Inflammatory macrophage treated with lipopolysaccharide for 1 hour (primary cell): ENCODE measurements around the gene CD14.
"Not testable (repeated sequence)": the region's sequence is repeated elsewhere in the genome, so short reads cannot be mapped to it uniquely, and the experiment has no call there.

Experiments
- DNase-seq, 2 donors: peaks; one replicate each; pipeline ENCODE4 v3.0.0-alpha.2; 2020 to 2022

CD14 gene

DNA sequence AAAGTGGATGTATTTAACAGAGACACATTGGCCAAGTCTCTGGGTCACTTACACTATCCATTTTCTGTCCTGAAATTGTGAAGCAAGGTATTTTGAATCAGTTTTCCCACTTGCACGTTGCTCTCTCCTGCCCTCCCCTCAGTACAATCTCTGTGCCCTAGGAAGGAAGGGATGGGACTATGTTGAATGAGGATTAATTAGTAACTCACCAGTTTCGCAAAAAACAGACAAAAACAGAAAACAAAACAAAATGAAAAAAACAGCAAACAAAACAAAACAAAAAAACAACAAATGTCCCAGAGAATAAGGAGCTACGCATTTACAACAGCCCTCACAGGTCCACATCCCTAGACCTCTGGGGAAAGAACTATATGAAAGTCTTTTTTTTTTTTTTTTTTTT is 1.1 kb upstream of the CD14 start:
- no peak for DNase-seq

DNA sequence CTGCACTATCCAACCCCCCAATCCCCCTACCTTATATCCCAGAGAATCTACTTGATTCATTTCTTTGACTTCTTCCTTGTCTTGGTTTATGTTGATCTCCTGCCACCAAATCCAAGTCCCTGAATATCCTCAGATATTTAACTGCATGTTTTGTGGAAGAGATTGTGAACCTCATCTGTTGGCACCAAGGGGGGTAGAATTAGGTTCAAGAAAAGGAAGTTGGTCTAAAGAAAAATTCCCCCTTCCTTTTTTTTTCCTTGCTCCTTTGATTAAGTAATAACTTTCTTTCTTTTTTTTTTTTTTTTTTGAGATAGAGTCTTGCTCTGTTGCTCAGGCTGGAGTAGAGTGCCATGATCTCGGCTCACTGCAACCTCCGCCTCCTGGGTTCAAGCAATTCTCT is 526 bp upstream of the CD14 start:
- peak; percentile 60 to 72 for DNase-seq

DNA sequence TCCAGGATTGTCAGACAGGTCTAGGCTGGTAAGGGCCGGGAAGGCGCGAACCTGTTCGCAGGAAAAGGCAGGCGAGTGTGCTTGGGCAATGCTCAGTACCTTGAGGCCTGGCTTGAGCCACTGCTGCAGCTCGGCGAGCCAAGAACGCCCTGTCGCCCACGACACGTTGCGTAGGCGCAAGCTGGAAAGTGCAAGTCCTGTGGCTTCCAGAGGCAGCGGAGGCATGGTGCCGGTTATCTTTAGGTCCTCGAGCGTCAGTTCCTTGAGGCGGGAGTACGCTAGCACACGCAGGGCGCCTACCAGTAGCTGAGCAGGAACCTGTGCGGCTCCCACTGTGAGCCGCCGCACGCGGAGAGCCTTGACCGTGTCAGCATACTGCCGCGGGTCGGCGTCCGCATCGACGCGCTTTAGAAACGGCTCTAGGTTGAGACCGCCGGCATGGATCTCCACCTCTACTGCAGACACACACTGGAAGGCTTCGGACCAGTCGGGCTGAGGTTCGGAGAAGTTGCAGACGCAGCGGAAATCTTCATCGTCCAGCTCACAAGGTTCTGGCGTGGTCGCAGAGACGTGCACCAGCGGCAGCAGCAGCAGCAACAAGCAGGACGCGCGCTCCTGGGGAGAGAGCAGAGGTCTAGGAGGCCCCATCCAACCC is 482 bp downstream of the CD14 start:
- peak; percentile 77 to 86 for DNase-seq

DNA sequence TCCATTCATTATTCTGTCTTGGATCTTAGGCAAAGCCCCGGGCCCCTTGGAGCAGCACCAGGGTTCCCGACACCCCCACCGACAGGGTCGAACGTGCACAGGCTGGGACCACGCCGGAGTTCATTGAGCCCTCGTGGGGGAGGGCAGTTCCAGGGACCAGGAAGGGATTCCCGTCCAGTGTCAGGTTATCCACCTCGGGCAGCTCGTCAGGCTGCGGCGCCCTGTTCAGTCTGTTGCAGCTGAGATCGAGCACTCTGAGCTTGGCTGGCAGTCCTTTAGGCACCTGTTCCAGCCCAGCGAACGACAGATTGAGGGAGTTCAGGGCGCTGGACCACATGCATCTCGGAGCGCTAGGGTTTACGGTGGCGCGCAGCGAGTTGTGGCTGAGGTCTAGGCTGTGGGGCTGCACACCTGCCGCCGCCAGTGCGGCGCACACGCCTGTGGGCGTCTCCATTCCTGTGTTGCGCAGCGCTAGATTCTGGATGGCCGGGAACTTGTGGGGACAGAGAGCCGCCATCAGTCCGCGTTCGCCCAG is 1.1 kb downstream of the CD14 start:
- DNase-seq = no peak

DNA sequence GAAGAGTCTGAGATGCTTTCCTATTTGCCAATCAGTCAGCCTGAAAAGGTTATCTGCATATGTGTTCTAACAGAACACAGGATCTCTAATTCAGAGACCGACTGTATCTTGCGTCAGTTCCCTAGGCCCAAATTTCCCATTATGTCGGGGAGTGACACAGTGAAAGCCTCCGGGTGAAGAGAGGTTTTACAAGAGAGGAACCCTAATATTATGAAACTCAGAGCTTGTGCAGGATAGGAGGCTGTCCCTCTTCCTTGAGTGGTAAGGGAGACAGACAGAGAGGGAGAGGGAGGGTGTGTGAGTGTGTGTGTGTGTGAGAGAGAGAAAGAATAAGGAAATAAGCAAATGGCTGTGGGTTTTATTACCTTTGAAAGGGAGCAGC is 1.9 kb downstream of the CD14 start:
- peak; percentile 93 to 95 for DNase-seq

DNA sequence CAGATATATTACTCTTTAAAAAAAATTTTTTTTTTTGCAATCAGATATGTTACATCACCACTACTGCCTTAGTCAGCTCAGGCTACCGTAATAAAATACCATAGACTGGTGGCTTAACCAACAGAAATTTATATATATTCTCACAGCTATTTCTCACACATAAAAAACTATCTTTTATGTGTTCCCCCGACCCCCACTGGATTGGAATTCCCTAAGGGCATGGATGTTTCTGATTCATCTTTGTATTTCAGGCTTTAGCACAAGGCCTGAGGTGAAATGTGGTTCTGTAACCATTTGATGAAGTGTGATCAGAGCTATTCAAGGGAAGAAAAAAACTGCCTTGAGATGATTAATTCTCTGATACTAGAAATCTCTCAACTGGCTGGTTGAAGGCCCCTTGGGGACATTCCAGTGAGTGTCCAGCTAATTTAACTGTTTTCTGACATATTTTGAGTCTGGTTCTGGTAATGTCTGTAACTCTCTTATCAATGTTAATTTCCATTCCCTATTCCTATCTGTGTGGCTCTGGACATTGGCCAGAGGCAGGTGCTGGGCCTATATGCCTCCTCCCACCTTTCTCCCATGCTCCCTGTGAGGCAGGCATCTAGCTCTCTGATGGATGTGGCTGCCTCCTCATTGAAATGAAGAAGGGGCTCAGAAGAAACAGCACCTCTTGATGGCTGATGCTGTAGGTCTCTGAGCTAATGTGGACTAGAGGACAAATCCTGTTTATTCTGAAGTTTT is 2.5 kb downstream of the CD14 start:
- peak; percentile 68 to 72 for DNase-seq

DNA sequence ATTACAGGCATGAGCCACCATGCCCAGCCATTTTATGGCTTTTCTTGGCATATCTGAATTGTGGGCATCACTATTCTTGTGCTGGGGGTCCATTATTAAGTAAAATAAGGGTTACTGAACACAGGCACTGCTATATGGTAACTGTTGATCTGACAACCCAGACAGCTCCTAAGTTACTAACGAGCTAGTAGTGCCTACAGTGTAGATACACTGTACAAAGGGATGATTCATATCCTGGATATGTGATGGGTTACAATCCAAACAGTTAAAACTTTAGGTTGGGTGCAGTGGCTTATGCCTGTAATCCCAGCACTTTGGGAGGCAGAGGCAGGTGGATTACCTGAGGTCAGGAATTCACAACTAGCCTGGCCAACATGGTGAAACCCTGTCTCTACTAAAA is 4.3 kb downstream of the CD14 start:
- DNase-seq = no peak

DNA sequence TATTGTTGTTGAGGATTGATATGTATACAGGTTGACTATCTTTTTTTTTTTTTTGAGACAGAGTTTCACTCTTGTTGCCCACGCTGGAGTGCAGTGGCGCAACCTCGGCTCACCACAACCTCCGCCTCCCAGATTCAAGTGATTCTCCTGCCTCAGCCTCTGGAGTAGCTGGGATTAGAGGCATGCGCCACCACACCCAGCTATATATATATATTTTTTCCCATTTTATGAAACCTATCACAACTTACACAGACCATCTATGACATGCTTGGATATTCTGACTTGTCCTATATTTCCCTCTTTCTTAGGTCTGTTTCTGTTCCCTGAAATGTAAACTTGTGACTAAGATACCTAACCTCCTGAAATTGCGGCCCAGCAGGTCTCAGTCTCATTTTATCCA is 5.0 kb downstream of the CD14 start:
- no peak for DNase-seq

DNA sequence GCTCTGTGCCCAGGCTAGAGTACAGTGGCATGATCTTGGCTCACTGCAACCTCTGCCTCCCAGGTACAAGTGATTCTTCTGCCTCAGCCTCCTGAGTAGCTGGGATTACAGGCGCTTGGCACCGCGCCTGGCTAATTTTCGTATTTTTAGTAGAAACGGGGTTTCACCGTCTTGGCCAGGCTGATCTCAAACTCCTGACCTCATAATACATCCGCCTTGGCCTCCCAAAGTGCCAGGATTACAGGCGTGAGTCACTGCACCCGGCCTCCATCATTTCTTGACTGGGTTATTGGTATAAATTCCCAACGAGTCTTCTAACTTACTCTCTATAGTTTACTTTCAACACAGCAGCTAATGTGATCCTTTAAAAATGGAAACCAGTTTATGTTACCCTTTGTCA is 8.1 kb downstream of the CD14 start:
- DNase-seq = not testable (repeated sequence)

DNA sequence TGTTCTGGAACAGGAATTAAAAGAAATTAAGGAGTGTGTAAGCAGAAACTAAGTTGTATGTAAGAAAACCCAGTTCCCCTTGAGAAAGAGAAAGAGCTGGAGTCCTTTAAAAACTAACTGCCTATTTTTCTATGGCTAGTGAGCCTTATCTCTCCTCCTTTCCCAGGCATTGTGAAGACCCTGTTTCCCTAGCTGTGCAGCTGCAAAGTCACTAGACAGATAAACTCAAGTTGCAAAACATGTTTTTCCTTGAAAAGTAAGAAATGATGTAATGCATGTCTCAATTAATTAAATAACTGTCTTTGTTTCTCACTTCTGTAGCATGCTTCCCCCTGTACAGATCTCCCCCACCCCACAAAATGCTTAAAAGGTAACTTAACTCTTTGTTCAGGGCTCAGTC is 9.9 kb downstream of the CD14 start:
- DNase-seq = not testable (repeated sequence)

DNA sequence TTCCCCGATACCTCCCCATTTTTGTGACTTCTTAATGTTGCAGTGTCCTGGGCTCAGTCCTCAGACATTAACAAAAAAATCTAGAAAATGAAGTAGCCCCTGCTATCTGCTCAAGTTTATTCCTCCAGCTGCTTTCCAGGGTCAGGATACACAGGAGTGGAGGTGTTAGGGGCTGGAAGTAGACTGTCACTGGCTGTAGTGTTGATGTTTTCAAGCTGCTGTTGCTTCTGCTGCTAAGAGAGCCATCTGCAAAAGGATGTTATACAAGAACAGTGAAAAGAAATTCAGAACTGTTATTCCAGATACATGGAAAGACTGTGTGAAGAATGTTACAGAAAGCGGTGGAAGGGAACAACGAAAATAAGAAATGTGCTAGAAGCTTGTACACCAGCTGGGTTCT is 10.7 kb downstream of the CD14 start:
- DNase-seq = no peak

DNA sequence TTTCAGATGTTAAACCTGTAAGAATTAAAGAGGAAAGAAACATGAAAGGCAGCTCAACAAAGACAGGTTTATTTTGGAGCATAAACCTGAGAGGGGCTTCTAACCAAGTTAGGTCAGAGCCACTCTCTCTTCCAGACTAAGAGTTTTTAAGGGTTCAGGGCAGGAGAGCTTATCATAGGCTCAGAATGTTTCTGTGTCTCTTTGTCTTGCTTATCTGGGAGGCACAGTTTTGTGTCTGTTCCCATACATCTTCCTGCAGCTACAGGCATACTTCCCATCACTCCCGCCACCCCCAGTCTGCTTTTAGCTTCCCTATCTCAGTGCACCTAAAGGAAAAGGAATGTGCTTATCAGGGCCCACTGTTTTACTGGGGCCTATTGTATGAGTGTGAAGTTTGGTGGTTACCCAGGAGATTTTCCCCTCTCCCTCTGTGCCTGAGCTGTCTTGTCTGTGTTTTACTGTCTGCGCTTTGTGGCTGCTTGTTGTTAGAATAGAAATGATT is 21.9 kb downstream of the CD14 start:
- no peak for DNase-seq

DNA sequence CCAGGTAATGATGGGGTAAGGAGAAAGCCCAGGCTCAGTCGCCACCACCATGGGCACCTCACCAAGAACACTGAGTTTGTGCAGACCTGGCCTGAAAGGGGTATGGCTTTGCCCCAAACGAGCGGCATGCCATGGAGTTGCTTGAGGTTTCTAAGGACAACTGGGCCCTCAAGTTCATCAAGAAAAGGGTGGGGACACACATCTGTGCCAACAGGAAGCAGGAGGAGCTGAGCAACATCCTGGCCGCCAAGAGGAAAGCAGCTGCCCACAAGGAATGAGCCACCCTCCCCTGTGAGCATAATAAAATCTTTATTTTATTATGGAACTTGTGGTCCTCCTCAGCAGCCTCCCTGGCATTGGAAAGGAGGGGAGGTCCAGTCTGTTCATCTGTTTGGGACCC is 23.8 kb downstream of the CD14 start:
- peak; percentile 67 to 74 for DNase-seq

DNA sequence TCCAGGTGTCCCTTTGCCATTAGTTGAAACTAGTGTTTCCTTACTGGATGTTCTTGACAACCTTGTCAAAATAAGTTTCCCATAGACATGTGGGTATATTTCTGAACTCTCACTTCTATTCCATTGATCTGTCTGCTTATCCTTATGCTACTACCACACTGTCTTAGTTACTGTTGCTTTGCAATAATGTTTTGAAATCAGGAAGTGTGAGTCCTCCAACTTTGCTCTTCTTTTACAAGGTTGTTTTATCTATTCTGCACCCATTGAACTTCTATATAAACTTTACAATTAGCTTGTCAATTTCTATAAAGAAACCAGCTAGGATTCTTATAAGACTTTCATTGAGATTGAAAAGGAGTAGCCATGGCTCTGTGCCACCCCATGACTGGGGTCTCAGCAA is 24.3 kb downstream of the CD14 start:
- peak in 1 of 2 donors; percentile 34 for DNase-seq

DNA sequence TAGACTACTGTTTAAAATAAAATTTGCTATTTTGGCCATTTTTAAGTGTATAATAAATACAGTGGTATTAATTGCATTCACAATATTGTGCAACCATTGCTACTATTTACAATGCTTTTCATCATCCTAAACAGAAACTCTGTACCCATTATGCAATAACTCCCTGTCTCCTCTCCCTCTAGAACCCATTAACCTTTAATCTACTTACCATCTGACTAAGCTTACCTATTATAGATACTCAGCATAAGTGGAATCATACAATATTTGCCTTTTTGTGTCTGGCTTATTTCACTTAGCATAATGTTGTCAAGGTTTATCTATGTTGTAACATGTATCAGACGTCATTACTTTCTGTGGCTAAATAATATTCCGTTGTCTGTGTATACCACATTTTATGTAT is 25.9 kb downstream of the CD14 start:
- peak; percentile 53 to 66 for DNase-seq

DNA sequence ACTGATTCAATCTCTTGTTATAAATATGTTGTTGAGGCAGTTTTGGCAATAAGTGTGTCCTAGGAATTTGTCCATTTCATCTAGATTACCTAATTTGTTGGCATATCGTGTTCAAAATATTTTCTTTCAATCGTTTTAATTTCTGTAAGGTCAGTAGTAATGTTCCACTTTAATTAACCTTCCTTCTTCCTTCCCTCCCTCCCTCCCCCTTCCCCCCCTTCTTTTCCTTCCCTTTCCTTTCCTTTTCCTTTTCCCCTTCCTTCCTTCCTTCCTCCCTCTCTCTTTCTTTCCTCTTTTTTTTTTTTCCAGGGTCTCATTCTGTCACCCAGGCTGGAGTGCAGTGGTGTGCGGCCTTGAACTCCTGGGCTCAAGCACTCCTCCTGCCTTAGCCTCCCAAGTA is 27.1 kb downstream of the CD14 start:
- DNase-seq = no peak

DNA sequence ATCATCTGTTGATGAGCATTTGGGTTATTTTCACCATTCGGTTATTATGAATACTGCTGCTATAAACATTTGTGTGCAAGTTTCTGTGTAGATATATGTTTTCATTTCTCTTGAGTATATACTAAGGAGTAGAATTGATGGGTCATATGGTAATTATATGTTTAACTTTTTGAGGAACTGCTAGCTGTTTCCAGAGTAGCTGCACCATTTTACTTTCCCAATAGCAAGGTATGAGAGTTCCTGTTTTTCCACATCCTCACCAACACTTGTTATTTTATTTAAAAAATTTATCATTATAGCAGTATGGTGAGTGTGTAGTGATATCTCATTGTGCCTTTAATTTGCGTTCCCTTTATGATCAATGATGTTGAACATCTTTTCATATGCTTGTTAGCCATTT is 29.2 kb downstream of the CD14 start:
- DNase-seq = no peak

DNA sequence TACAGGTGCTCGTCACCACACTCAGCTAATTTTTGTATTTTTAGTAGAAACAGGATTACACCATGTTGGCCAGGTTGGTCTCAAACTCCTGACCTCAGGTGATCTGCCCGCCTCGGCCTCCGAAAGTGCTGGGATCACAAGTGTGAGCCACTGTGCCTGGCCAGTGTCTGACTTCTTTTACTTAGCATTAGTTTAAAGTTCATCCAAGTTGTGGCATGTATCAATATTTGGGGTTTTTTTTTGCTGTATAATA is 29.6 kb downstream of the CD14 start:
- not testable (repeated sequence) for DNase-seq

DNA sequence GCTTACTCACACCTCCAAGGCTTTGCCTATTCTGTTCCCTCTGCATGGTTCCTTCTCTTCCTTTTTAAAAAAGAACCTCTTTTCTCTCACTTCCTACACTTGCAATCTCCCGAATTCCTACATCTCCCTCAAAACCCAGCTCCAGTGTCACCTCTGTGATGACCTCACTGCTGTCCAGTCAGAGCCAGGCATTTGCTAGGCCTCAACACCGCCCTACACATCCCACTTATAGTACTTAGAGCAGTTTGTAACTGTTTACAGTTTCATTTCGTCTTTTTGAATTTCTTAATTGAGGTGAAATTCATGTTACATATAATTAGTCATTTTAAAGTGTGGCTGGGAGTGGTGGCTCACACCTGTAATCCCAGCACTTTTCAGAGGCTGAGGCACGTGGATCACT is 30.8 kb downstream of the CD14 start:
- peak; percentile 59 to 84 for DNase-seq

DNA sequence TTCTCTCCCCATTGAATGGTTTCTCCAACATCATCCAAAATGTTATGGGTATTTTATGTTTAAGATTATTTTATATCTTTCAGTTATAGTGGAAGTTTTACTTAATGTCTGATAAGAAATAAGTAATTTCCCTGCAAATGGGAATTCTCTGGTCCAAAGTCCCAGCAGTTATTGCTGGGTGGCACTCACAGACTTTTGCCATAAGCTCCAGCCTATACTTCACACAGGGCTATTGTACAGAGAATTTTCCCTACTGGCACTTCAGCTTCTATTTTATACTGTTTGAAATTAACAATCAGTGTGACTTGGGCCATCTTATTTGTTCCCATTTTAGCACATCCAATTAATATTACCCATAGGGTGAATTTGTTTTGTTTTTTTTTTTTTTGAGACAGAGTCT is 32.9 kb downstream of the CD14 start:
- DNase-seq = no peak

DNA sequence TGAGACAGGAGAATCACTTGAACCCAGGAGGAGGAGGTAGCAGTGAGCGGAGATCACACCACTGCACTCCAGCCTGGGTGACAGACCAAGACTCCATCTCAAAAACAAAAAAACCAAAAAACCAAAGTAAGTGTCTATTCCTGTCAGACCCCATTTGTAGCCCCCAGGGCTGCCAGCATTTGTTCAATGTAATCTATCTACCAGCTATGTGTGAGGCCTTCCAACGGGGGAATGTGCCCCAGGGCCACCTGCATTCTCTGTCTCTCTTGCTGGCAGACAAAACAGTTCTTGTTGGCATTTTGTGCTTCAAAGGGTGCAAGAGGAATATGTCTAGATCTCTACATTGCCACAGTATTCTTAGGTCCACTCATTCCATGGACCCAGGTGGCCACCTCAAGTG is 34.1 kb downstream of the CD14 start:
- no peak for DNase-seq

DNA sequence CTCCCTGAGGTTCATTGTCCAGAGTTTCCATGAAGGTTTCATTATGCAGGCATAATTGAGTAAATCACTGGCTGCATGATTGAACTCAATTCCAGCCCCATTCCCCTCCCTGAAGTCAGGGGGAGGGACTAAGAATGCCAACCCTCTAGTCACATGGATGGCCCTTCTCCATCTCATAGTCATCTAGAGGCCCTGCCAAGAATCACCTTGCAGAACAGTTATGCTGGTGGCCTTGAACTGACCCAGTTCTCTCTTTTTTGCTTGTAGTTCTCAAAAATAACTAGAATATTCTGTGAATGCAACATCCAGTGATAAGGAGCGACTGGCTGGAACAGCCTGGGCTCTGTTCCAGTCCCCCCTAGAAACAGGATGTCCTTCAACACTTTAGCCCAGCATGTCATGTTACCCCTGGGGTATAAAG is 36.6 kb downstream of the CD14 start:
- peak in 1 of 2 donors; percentile 18 for DNase-seq

DNA sequence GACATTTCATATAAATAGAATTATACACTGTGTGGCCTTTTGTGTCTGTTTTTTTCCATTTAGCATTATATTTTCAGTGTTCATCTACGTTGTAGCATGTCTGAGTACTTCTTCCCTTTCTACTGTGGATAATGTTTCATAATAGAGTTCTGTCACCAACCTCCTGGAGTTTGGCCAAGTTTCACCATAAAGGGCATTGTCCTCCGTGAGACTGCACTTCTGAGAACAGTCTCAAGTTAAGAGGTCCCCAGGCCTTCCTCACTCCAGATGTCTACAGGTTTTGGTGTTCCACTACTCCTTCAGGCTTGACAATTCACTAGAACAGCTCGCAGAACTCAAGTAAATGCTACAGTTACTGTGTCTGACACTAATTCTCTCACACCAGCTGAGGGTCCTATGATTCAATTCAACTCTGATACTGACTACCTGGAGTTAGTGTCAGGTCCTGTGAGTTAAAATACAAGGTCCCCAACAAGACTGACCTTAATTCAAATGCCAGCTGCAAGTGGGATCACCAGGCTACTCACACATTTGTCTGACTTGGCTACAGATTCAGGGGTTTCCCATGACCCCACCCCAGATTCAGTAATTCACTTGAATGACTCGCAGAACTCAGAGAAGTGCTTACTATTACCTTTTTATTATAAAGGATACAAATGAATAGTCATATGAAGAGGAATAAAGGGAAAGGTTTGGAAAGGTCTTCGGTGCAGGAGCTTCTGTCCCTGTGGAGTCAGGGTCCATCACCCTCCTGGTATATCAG is 37.3 kb downstream of the CD14 start:
- DNase-seq = peak; percentile 90 to 96

DNA sequence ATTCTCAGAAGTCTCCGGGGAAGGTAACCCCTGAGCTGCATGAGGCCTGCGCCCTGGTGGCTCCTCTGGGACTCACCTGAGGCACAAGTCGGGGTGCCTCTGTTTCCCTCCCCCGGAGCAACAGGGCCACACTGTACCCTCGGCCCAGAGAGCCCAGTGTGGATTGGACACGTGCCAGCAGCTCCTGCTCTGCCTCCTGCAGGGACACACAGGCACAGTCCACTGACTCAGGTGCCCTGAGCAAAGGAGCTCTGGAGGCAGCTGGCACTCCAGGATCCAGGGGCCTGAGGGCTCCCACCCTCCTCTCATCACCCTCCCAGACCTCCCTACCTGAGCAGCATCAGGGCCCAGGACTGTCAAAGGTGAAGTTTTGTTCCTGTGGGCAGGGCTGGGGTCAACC is 38.8 kb downstream of the CD14 start:
- DNase-seq = no peak
